ENCODE measurements around the gene AMER3.

AMER3 gene

GRCh38 chr2:130787841-130788240 lies 32.5 kb downstream of the AMER3 start:
- TF ChIP-seq FOXM1 (IDR thresholded peaks at IDR 0.05; ENCODE audit: borderline replicate concordance, low read depth) (no peak), NFIC (IDR thresholded peaks at IDR 0.05) (no peak), RAD21 (IDR thresholded peaks at IDR 0.05; ENCODE audit: low read depth) (no peak), EP300 (IDR thresholded peaks at IDR 0.05; ENCODE audit: borderline replicate concordance) (no peak), USF1 (IDR thresholded peaks at IDR 0.05) (no peak), REST (IDR thresholded peaks at IDR 0.05; ENCODE audit: low read depth) (no peak), TEAD4 (IDR thresholded peaks at IDR 0.05) (no peak), MAX (IDR thresholded peaks at IDR 0.05) (no peak), CREB1 (IDR thresholded peaks at IDR 0.05; ENCODE audit: low read depth) (no peak), TCF12 (IDR thresholded peaks at IDR 0.05; ENCODE audit: low read depth) (no peak), CEBPB (IDR thresholded peaks at IDR 0.05) (no peak), ZBTB7A (IDR thresholded peaks at IDR 0.05; ENCODE audit: low read depth) (no peak), YY1 (IDR thresholded peaks at IDR 0.05; ENCODE audit: low read depth) (no peak)

DNA sequence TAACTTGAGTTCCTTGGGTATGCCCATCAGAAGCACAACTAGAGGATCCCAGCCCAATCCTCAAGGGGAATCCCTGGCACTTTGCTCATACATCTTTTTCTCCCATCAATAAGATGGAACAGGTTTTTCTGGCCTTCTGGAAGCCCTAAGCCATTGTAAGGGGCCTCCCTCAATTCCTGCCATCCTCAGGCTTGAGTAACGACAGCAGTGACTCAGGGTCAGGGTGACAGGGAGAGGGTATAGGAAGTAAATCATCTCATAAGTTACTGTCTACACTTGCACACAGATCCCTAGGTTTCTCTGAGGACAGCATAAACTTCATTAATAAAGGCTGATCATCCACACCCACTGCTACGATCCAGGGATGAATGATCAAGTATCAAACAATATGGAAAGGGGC lies 35.0 kb downstream of the AMER3 start:
- TF ChIP-seq TEAD4 (IDR thresholded peaks at IDR 0.05), result no peak
- TF ChIP-seq MAX (IDR thresholded peaks at IDR 0.05), result no peak
- TF ChIP-seq USF1 (IDR thresholded peaks at IDR 0.05), result no peak
- TF ChIP-seq TAF1 (IDR thresholded peaks at IDR 0.05; ENCODE audit: low read depth), result no peak
- TF ChIP-seq EGR1 (IDR thresholded peaks at IDR 0.05), result no peak
- TF ChIP-seq CEBPB (IDR thresholded peaks at IDR 0.05), result no peak
- TF ChIP-seq REST (IDR thresholded peaks at IDR 0.05; ENCODE audit: low read depth), result no peak
- TF ChIP-seq CREB1 (IDR thresholded peaks at IDR 0.05; ENCODE audit: low read depth), result no peak
- no peak for TF ChIP-seq RAD21 (IDR thresholded peaks at IDR 0.05; ENCODE audit: low read depth)
- TF ChIP-seq FOXM1 (IDR thresholded peaks at IDR 0.05; ENCODE audit: borderline replicate concordance, low read depth), result no peak
- no peak for TF ChIP-seq ZBTB7A (IDR thresholded peaks at IDR 0.05; ENCODE audit: low read depth)
- TF ChIP-seq TCF12 (IDR thresholded peaks at IDR 0.05; ENCODE audit: low read depth), result no peak
- no peak for TF ChIP-seq NFIC (IDR thresholded peaks at IDR 0.05)
- no peak for TF ChIP-seq YY1 (IDR thresholded peaks at IDR 0.05; ENCODE audit: low read depth)
- TF ChIP-seq EP300 (IDR thresholded peaks at IDR 0.05; ENCODE audit: borderline replicate concordance), result no peak

GRCh38 chr2:130790804-130791616 lies 35.7 kb downstream of the AMER3 start:
- no peak for TF ChIP-seq YY1 (IDR thresholded peaks at IDR 0.05; ENCODE audit: low read depth)
- TF ChIP-seq TEAD4 (IDR thresholded peaks at IDR 0.05), result no peak
- TF ChIP-seq ZBTB7A (IDR thresholded peaks at IDR 0.05; ENCODE audit: low read depth), result no peak
- TF ChIP-seq FOXM1 (IDR thresholded peaks at IDR 0.05; ENCODE audit: borderline replicate concordance, low read depth), result no peak

DNA sequence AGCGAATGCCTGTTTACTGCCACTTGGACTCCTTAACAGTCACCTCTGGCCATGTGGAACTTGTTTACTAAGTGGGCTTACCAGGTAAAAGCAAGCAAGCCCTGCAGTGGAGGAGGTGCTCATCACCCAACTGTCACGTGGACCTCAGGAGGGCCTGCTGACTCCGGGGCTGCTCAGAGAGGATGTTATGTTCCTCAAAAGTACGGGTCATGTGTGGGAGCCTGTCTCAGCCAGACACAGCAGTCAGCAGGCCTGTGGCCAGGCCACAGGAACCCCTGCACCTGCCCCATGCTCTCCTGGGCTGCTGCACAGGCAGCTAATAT lies 36.2 kb downstream of the AMER3 start:
- TF ChIP-seq CEBPB (IDR thresholded peaks at IDR 0.05), result no peak
- TF ChIP-seq TCF12 (IDR thresholded peaks at IDR 0.05; ENCODE audit: low read depth), result no peak
- no peak for TF ChIP-seq EGR1 (IDR thresholded peaks at IDR 0.05)
- no peak for TF ChIP-seq NFIC (IDR thresholded peaks at IDR 0.05)
- no peak for TF ChIP-seq ZBTB7A (IDR thresholded peaks at IDR 0.05; ENCODE audit: low read depth)
- TF ChIP-seq MAX (IDR thresholded peaks at IDR 0.05), result no peak
- TF ChIP-seq RAD21 (IDR thresholded peaks at IDR 0.05; ENCODE audit: low read depth), result no peak

DNA sequence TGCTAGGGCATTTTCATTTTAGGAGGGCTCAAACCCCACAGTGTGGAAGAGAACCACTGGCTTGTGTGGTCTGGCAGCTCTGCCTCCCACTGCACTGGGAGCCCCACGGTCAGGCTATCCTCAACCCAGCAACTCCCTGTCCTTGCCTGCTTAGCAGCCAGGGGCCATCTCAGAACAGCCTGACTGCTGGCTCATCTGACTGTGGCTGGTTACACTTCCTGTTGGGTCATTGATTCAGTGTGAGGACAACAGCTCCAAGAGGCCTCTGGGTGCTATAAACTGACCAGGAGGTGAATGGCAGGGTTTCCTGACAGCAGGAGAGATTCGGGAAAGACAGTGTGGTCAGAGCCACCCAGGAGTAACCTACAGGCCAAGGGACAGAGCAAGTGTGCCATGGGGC lies 40.1 kb downstream of the AMER3 start:
- TF ChIP-seq MAX (IDR thresholded peaks at IDR 0.05) (no peak), RAD21 (IDR thresholded peaks at IDR 0.05; ENCODE audit: low read depth) (no peak), CREB1 (IDR thresholded peaks at IDR 0.05; ENCODE audit: low read depth) (no peak), TCF12 (IDR thresholded peaks at IDR 0.05; ENCODE audit: low read depth) (no peak), FOXM1 (IDR thresholded peaks at IDR 0.05; ENCODE audit: borderline replicate concordance, low read depth) (no peak), TEAD4 (IDR thresholded peaks at IDR 0.05) (no peak), EP300 (IDR thresholded peaks at IDR 0.05; ENCODE audit: borderline replicate concordance) (no peak), ZBTB7A (IDR thresholded peaks at IDR 0.05; ENCODE audit: low read depth) (no peak), CEBPB (IDR thresholded peaks at IDR 0.05) (no peak), NFIC (IDR thresholded peaks at IDR 0.05) (no peak), REST (IDR thresholded peaks at IDR 0.05; ENCODE audit: low read depth) (no peak), TAF1 (IDR thresholded peaks at IDR 0.05; ENCODE audit: low read depth) (no peak), EGR1 (IDR thresholded peaks at IDR 0.05) (no peak), YY1 (IDR thresholded peaks at IDR 0.05; ENCODE audit: low read depth) (no peak), USF1 (IDR thresholded peaks at IDR 0.05) (no peak)
